T-helper 1 cell (primary cell): ENCODE data around the gene DENND2A.
"Not testable (repeated sequence)": the region's sequence is repeated elsewhere in the genome, so short reads cannot be mapped to it uniquely, and the experiment has no call there.

ENCODE experiments used
- DNase-seq, 5 donors: peaks; one replicate each; pipeline ENCODE4 v3.0.0-alpha.2; 2012 to 2020
- total RNA-seq, 4 donors: gene quantifications; one replicate each; lab custom pipeline; 2026; lab: John Stamatoyannopoulos, UW

The DENND2A gene
- total RNA-seq: 0 to 0.15 (median 0) reads per million in 4 donors

GRCh38 chr7:140640727-140641523, at the start of gene DENND2A:
Gene DENND2A, minus strand, starts transcription at chr7:140640813. Its CDS starts 38,416 bp downstream, at chr7:140602397.
- DNase-seq: no peak

GRCh38 chr7:140689199-140690152, 48.9 kb upstream of the DENND2A start:
- no peak for DNase-seq

GRCh38 chr7:140688341-140688740, 47.7 kb upstream of the DENND2A start:
- no peak for DNase-seq

- DNase-seq: no peak
These were observed 46.3 kb upstream of the DENND2A start for GRCh38 chr7:140686921-140687320.

GRCh38 chr7:140685407-140686087, 44.9 kb upstream of the DENND2A start:
- DNase-seq: no peak

- no peak for DNase-seq
These were observed 43.7 kb upstream of the DENND2A start for GRCh38 chr7:140684066-140684950.

GRCh38 chr7:140683657-140684056, 43.0 kb upstream of the DENND2A start:
- no peak for DNase-seq

GRCh38 chr7:140681766-140682165, 41.2 kb upstream of the DENND2A start:
- no peak for DNase-seq

GRCh38 chr7:140680886-140681285, 40.3 kb upstream of the DENND2A start:
- DNase-seq: no peak

- DNase-seq: no peak
These were observed 38.6 kb upstream of the DENND2A start for GRCh38 chr7:140679186-140679585.

GRCh38 chr7:140678816-140679130, 38.2 kb upstream of the DENND2A start:
- DNase-seq: no peak

- DNase-seq: no peak
These were observed 37.6 kb upstream of the DENND2A start for GRCh38 chr7:140678081-140678815.

- no peak for DNase-seq
These were observed 36.9 kb upstream of the DENND2A start for GRCh38 chr7:140677496-140677895.

GRCh38 chr7:140676956-140677355, 36.3 kb upstream of the DENND2A start:
- DNase-seq: not testable (repeated sequence)

GRCh38 chr7:140676306-140676705, 35.7 kb upstream of the DENND2A start:
- no peak for DNase-seq

- DNase-seq: no peak
These were observed 35.1 kb upstream of the DENND2A start for GRCh38 chr7:140675726-140676125.

- DNase-seq: no peak
These were observed 34.5 kb upstream of the DENND2A start for GRCh38 chr7:140674899-140675701.

- DNase-seq: no peak
These were observed 33.8 kb upstream of the DENND2A start for GRCh38 chr7:140674356-140674800.

GRCh38 chr7:140673774-140674155, 33.2 kb upstream of the DENND2A start:
- no peak for DNase-seq

- peak; percentile 18 to 66 (median 48) for DNase-seq
These were observed 32.6 kb upstream of the DENND2A start for GRCh38 chr7:140673063-140673773.
